Raji (cell line): Measurements from ENCODE around the gene ADAMTS2.

Source experiments
- POLR2A ChIP-seq: IDR thresholded peaks from 2 replicates; pipeline ENCODE4 v1.6.1; 2011; ENCODE audit warnings: low read depth, low read length, control low read depth; ENCODE audit not compliant: insufficient read depth

ADAMTS2 gene

DNA sequence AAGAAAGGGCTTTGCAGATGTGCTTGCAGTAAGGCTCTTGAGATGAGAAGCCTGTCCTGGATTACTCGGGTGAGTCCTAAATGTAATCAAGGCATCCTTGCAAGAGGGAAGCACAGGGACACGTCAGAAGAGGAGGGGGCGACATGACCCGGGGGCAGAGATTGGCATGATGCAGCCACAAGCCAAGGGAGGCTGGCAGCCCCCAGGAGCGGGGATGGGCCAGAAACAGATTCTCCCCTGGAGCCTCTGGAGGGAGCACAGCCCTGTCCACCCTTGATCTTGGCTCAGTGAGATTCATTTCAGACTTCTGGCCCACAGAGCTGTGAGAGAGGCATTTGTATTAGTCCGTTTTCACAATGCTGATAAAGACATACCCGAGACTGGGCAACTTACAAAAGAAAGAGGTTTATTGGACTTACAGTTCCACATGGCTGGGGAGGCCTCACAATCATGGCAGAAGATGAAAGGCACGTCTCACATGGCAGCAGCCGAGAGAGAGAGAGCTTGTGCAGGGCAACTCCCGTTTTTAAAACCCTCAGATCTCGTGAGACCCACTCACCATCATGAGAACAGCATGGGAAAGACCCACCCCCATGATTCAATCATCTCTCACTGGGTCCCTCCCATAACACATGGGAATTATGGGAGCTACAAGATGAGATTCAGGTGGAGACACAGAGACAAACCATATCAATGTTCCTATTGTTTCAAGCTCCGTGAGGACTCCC, 76.1 kb downstream of the ADAMTS2 start:
- TF ChIP-seq POLR2A: no peak

GRCh38 chr5:179268399-179268952, 76.8 kb downstream of the ADAMTS2 start:
- TF ChIP-seq POLR2A: no peak

GRCh38 chr5:179267671-179268083, 77.6 kb downstream of the ADAMTS2 start:
- no peak for TF ChIP-seq POLR2A

- TF ChIP-seq POLR2A: no peak
Measured at GRCh38 chr5:179267071-179267670, 78.1 kb downstream of the ADAMTS2 start.

DNA sequence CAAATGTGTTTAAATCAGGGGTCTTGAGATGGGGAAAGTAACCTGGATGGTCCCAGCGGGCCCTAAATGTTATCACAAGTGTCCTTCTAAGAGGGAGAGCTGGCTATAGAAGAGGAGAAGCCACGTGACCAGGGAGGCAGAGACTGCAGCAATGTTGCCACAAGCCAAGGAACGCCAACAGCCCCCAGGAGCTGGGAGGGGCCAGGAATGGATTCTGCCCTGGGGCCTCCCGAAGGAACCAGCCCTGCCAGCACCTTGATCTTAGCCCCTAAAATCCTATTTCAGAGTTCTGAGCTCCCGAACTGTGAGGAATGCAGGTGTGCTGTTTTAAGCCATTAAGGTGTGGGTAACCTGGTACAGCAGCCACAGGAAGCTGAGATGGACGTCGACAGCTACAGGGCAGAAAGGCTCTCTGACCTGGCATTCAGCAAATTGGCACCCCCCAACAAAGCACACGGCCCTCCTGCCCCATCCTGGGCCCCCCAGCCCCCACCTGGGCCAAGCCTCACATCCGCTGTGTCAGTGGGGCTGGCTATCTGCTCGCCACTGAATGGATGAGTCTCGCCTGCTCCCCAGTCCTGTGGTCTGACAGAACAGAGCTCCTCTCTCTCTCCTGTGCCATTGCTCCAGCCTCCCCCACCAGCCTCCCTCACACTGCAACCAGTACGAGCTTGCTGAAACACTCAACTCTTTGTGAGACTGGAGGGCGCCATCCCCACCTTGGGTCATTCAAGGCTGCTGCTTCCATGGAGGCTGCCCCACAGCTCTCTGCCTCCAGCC, 78.8 kb downstream of the ADAMTS2 start:
- TF ChIP-seq POLR2A: no peak

- TF ChIP-seq POLR2A: no peak
Measured at GRCh38 chr5:179265514-179266290, 79.6 kb downstream of the ADAMTS2 start.

DNA sequence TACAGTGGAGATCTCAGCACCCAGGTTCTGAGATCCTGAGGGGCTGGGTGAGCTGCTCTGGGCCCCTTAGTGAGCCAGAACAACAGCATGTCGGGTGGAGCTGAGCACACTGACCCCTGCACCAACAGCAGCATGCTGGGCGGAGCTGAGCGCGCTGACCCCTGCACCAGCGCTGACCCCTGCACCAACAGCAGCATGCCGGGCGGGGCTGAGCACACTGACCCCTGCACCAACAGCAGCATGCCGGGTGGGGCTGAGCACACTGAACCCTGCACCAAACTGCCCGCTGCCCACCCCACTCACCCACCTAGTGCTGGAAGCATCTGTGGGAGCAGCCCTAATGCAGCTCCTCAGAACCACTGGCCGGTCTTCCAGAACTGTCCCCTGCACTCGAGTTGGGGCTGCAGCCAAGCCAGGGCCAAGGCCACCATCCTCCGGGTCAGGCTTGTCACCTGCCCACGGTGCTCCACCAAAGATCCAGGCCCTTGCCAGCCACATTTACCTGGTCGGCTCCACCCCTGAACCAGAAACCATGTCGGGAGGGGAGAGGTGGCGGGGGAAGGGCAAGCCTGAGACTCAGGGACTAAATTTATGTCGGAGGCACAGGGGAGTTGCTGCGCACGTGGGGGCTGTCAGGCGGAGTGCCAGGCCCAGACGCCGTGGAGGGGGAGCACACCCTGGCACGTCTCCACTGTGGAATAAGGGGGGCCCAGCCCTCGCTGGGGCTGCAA, 80.3 kb downstream of the ADAMTS2 start:
- no peak for TF ChIP-seq POLR2A

GRCh38 chr5:179264053-179264782, 81.0 kb downstream of the ADAMTS2 start:
- no peak for TF ChIP-seq POLR2A

DNA sequence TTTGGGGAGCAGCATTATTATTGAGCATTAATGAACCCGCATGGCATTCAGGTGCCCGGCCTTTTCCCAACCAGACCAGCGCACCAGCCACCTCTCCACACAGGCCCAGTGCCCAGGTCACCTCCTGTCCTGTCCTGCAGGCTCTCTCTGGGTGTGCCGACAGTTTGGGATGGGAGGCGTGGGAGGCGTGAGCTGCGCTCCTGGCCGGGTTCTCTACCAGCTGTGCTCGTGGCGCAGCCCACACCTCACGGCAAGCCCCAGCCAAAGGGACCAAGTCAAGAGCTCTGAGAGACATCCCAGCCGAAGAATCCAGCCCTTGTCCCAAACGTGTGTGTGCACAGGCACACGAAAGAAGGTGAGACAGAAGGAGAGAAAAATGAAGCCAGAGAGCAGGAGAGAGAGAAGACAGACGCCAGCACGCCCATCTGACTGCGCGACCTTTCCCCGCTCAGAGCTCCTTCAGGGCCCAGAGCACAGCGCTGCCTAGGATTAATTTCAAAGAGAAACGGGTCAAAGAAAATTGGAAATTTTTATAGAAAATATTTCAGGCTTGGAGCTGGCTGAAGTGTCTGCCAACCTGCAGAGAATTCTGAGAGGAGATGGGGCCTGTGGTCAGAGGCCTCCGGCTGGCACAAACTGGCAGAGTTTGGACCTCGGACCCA, 81.7 kb downstream of the ADAMTS2 start:
- no peak for TF ChIP-seq POLR2A

DNA sequence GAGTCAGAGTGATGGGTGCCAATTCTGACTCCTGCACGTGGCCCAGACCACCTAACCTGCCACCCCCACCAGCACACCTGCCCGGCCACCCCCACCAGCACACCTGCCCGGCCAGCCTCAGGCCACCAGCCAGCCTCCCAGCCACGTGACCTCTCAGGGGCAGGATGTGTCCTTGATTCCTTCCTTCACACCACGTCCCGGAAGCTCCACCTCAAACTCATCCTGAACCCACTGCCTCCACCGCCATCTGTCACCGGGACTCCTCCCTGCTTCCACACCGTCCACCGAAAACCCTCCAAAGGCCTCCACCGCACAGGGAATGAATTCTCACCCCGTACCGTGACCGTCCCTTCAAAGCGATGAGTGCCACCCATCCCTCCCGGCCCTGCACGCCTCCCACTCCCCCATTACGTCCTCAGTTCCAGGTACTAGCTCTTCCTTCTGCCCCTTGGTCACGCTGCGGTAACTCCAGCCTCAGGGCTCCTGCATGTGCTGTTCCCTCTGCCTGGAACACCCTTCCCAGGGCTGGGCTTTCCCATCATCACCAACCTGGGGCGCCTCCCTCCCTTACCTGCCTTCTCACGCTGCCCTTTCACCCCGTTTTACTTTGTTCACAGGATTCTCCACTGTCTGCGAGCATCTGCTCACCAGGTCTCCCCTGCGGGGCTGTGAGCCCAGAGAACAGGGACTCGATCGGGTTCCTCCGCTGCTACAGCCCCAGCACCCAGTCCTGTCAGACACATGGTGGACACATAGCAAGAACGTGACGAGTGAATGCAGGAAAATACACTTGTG, 82.9 kb downstream of the ADAMTS2 start:
- no peak for TF ChIP-seq POLR2A

DNA sequence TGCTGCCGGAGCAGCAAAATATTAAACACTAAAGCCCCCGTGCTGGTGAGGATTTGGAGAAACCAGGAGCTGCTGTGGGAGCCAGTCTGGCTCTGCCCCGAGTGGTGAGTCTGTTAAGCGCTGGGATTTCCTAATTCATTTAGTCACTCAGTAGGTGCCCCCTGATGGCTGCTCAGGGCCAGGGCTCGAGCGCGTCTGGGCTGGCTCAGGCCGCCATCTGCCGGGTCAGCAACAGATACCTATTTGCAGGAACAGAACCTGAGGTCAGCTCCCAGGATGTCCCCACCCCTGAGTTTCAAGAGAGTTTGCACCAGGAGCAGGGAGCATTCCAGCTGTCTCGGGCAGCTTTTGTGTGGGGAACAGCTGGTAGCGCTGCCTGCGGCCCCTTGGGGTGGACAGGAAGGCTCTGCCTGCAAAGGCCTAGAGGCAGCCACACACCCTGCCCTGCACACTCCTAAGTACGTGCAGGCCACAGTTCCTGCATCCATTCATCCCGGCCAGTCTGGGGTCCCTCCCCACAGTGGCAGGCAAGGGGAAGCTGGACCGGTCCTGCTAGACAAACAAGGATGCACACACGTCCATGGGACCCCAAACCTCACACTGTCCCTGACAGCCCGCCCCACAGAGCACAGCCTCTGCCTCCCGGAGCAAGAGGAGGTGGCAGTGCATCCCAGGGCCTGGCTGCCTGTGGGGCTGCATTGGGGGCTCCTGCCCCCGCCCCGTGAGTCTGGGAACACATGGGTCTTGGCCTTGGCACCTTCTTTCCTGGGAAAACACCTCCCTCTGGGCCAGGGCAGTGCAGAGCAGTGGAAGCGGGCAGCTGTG, 83.7 kb downstream of the ADAMTS2 start:
- no peak for TF ChIP-seq POLR2A

GRCh38 chr5:179260324-179261070, 84.8 kb downstream of the ADAMTS2 start:
- TF ChIP-seq POLR2A: no peak
